Measurements from ENCODE around the gene CBLN3. TPM values are rescaled to one million over a fixed set of nuclear protein-coding genes. Genes with fewer than 3 reads are reported as not detected.
"Not testable (repeated sequence)": the region's sequence is repeated elsewhere in the genome, so short reads cannot be mapped to it uniquely, and the experiment has no call there.

The CBLN3 gene
- total and polyA plus RNA-seq, 11 donors = 0.38 to 4.9 (median 0.80) TPM

- intact Hi-C loops (cut with DNase I) = no loop called here
- no peak for DNase-seq
- TF ChIP-seq CTCF (IDR thresholded peaks at IDR 0.05) (no peak), POLR2A (IDR thresholded peaks at IDR 0.05) (no peak)
- 84 to 86% (median 85%) methylated on average over 6 of the region's 6 CpGs for WGBS, 4 donors
- no peak overlapping the region for H3K4me3 ChIP-seq
- ATAC-seq = no peak
- H3K36me3 ChIP-seq = no peaks in the 10 kb centered on the region
- H3K4me1 ChIP-seq = peaks cover 0 to 12% (median 0%) of the 10 kb centered on the region in 12 donors
- peaks cover 0 to under 1% (median 0%) of the 10 kb centered on the region in 9 donors for H3K27me3 ChIP-seq
- no peak overlapping the region for H3K27ac ChIP-seq
- no peaks in the 10 kb centered on the region for H3K9me3 ChIP-seq
Measured at GRCh38 chr14:24390701-24391468, 38.6 kb downstream of the CBLN3 start.

GRCh38 chr14:24389226-24389848, 40.1 kb downstream of the CBLN3 start:
- H3K36me3 ChIP-seq = no peaks in the 10 kb centered on the region
- H3K9me3 ChIP-seq = no peaks in the 10 kb centered on the region
- peak overlapping the region in 2 of 12 donors; percentile 28 for H3K27ac ChIP-seq
- WGBS, 4 donors = 44 to 55% (median 51%) methylated on average over 11 of the region's 11 CpGs
- peak in 3 of 4 donors; percentile 34 to 55 (median 47) for ATAC-seq
- intact Hi-C loops (cut with DNase I) = no loop called here
- DNase-seq = no peak
- peaks cover 0 to 12% (median 0%) of the 10 kb centered on the region in 12 donors for H3K4me1 ChIP-seq
- peaks cover 0 to 5% (median 0%) of the 10 kb centered on the region in 9 donors for H3K27me3 ChIP-seq
- TF ChIP-seq CTCF (IDR thresholded peaks at IDR 0.05) = no peak
- no peak overlapping the region for H3K4me3 ChIP-seq

- Histone ChIP-seq H3K27me3 (peaks cover 0 to 5% (median 0%) of the 10 kb centered on the region in 9 donors), H3K4me3 (no peak overlapping the region), H3K36me3 (no peaks in the 10 kb centered on the region), H3K9me3 (no peaks in the 10 kb centered on the region), H3K27ac (peak overlapping the region in 2 of 12 donors; percentile 28), H3K4me1 (peaks cover 0 to 12% (median 0%) of the 10 kb centered on the region in 12 donors)
- no peak for ATAC-seq
- TF ChIP-seq CTCF (IDR thresholded peaks at IDR 0.05) (no peak), POLR2A (IDR thresholded peaks at IDR 0.05) (no peak)
- WGBS, 4 donors = 42 to 65% (median 62%) methylated on average over 2 of the region's 2 CpGs
- no peak for DNase-seq
- intact Hi-C loops (cut with DNase I) = no loop called here
Measured at GRCh38 chr14:24388474-24389179, 40.8 kb downstream of the CBLN3 start.

- H3K4me3 ChIP-seq; intact Hi-C loops (cut with DNase I); H3K27ac ChIP-seq; ATAC-seq; H3K27me3 ChIP-seq; H3K9me3 ChIP-seq; DNase-seq; H3K36me3 ChIP-seq: not testable (repeated sequence)
- peaks cover 0 to 12% (median 0%) of the 10 kb centered on the region in 12 donors for H3K4me1 ChIP-seq
- 89 to 92% (median 90%) methylated on average over 5 of the region's 5 CpGs for WGBS, 4 donors
Measured at GRCh38 chr14:24387579-24387978, 41.9 kb downstream of the CBLN3 start.
